HG02884 (cell line): ENCODE measurements around the gene BRAF.
"Not testable (repeated sequence)": the region's sequence is repeated elsewhere in the genome, so short reads cannot be mapped to it uniquely, and the experiment has no call there.

ENCODE experiments used
- ATAC-seq: cut with Tn5 transposase; IDR thresholded peaks from one replicate; pipeline ENCODE4 v1.9.1; 2021; ENCODE audit warnings: mild to moderate bottlenecking, moderate library complexity; ENCODE audit not compliant: unreplicated experiment

BRAF gene

DNA sequence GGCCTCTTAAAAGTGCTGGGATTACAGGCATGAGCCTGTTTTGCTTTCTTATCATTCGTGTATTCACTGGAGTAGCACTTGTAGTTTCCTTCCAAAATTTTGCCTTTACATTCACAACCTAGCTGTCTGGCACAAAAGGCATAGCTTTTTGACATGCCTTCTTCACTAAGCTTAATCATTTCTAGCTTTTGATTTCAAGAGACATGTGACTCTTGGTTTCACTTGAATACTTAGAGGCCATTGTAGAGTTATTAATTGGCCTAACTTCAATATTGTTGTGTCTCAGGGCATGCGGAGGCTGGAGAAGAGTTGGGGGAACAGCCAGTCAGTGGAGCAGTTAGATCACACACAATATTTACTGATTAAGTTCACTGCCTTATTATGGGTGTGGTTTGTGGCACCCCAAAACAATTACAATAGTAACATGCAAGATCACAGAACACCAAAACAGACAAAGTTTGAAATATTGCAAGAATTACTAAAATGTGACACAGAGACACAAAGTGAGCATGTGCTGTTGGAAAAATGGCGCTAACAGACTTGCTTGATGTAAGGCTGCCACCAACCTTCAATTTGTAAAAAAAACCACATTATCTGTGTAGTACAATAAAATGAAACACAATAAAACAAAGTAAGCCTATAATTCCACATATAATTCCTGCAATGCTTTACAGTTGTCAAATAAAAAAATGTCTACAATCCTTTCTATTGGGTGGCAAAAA lies 43.1 kb downstream of the BRAF start:
- ATAC-seq, result peak; percentile 62

DNA sequence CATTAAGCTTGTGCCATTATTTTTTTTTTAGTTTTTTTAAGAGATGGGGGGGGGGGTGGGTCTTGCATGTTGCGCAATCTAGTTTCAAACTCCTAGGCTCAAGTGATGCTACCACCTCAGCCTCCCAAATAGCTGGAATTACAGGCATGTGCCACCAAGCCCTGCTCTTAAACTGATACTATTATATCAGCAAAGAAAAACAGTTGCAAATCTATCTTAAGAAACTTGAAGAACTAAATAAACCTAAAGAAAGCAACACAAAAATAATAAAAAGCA lies 47.5 kb downstream of the BRAF start:
- no peak for ATAC-seq

DNA sequence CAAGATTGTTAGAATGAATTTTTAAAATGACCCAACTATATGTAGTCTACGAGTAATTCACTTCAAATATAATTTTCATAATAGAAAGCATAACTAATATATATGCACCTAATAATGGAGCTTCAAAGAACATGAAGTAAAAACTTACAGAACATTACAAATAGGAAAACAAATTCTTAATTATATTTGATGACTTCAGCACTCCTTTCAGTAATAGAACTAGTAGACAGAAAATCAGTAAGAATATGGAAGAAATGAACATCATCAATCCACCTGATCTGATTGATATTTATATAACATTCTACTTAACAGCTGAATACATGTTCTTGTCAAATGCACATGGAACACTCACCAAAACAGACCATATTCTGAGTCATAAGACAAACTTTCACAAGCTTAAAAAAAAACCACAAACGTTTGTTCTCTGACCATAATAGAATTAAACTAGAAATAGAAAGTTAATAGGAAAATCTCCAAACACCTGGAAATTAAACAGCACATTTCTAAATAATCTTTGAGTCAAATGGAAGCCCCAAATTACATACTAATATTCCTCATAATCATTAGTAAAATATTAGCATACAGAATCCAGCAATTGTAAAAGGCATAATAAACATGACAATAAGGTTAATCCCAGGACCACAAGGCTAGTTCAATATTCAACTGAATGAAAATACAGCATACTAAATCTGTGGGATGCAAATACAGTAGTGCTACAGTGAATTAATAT lies 48.0 kb downstream of the BRAF start:
- ATAC-seq, result peak; percentile 83

DNA sequence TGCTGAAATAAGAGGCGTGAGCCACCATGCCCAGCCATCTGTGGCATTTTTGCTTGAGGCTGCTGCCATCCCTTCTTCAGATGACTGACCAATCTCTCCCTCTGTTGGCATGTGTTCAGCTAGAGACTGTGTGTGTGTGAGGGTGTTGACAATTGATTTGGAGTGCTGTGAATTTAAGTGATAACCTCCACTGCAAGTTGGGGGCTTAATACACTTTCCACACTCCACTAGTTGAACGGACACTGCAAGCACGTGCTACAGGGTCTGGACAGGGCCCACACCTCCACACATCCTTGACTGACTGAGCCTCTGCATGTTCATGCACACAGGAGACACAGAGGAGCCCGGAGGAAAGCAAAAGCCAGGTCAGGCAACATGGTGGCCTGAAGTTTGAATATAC lies 51.3 kb downstream of the BRAF start:
- ATAC-seq, result no peak

DNA sequence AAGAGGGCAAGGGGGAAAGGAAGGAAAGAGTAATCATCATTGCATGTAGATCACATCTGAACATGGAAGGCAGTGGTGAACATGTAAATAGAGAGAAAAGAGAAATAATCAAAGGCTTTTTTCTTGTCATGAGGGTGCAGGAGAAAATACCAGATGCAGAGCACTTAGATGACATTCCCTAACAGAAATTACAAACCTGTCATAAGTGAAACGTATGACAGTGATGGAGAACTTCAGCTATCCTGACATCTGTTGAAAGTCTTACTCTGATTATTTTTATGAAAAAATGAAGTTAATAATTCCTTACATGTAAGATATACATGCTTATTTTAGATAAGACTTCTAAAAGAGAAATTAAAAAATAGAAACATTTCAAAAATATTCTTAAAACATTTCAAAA lies 54.7 kb downstream of the BRAF start:
- no peak for ATAC-seq

DNA sequence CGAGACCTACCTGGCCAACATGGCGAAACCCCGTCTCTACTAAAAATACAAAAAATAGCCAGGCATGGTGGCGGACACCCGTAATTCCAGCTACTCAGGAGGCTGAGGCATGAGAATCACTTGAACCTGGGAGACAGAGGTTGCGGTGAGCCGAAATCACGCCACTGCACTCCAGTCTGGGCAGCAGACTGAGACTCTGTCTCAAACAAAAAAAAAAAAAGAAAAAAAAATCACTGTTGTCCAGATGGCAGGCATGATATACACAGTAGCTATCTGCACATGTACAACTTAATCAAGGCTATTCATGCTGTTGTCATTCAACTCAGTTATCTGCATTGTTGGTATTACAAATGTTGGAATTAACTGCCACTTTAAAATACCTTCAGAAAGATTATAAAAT lies 55.3 kb downstream of the BRAF start:
- no peak for ATAC-seq

DNA sequence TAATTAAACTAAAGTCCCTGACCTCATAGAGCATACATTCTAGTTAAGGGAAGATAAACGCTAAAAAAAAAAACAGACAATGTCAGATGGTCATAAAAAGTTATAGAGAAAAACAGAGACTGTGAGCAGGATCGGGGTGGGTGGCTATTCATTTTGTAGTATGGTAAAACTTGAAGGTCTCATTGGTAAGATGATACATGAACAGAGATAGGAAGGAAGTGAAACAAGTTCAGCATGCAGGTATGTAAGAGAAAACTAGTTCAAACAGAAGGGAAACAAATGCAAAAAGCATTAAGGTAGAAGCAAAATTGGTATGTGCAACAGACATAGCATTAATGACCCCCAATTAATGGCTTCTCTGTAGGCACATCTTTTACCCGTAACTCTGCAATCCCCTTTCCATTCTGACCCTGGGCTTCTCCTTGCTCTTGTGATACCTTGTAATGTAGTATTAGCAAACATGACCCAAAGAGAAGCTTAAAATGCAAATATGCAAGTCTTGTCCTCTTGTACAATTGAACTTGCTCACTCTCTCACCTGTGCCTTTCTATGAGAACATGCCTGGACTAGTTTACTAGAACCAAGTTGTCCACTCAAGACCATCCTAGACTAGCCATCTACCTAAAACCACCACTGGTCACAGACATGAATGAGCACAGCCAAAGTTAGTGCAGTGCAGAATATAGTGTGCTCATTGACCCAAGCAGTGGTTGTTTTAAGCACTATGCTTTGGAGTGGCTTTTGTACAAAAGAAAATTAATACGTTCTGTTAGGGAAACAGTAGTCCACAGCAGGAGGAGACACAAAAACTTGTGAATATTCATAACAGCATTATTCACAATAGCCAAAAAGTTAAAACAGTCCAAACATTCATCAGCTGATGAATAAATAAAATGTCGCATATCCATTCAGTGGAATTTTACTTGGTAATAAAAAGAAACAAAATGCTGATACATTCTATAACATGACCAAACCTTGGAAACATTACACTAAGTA lies 57.0 kb downstream of the BRAF start:
- ATAC-seq, result no peak

DNA sequence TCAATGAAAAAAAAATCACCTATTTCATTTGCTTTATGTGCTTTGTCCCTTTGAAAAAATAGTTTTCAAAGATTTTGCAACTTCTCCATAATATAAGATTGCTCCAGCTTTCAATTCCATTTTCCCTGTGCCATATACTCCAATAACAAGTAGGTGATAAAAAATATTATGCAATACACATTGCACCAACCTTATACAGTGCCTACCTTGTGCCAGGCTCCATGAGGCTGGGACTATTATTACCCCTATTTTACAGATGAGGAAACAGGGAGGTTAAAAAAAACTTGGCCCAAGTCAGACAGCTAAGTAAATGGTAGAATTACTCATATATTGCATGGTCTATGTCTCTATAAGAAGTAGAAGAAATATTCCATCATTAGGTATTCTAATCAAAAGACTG lies 57.8 kb downstream of the BRAF start:
- ATAC-seq, result no peak

DNA sequence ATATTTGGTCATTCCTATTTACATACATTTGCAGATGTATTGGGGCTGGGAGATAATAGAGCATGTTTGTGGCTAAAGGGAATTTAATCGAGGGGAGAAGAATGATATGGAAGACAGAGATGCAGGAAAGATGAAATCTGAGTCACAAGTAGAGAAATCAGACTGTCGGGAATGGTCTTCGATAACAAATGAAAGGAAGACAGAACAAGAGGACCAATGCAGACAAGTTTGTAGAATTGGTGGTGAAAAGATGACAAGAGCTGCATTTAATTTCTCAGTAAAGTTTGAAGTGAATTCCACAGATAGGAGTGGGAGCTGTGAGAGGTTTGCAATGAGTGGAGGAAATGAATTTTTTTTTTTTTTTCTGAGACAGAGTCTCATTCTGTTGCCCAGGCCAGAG lies 60.0 kb downstream of the BRAF start:
- no peak for ATAC-seq

DNA sequence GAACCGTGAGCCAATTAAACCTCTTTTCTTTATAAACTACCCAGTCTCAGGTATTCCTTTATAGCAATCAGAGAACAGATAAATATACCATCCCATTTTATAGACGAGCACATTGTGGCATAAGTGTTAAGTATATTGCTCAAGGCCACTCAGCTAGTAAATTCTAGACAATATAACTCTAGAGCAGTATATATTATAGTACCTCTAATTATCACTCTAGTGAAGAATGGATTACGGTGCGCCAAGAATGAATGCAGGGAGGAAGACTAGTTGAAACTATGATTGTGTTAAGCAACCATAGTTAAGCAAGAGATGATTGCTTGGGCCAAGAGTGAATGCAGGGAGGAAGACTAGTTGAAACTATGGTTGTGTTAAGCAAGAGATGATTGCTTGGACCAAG lies 60.9 kb downstream of the BRAF start:
- ATAC-seq, result no peak

DNA sequence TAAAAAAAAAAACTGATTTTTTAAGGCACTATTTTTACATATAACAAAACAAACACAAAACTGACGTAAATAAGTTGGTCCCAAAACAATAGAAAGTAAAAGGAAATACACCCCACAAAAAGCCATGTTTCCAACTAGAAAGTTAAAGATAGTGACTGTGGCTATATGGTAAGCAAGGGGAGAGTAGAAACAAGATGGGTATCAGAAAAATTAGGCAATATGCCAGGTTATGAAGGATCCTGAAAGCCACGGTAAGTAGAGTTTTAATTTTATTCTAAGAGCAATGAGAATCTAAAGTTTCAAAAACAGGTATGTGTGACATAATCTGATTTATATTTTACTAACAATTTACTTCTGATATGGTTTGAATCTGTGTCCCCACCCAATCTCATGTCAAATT lies 61.5 kb downstream of the BRAF start:
- ATAC-seq, result no peak

DNA sequence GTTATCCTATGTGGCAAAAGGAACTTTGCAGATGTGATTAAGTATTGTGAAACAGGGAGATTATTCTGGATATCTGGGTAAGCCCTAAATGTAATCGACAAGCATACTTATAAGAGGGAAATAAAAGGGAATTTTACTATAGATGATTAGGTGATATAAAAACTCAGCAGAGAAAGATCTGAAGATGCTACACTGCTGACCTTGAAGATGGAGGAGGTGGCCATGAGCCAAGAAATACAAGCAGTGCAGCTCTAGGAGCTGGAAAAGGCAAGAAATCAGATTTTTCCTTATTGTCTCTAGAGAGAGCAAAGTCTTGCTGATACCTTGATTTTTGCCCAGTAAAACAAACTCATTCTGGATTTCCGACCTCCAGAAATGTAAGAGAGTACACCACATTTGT lies 67.7 kb downstream of the BRAF start:
- ATAC-seq, result no peak

DNA sequence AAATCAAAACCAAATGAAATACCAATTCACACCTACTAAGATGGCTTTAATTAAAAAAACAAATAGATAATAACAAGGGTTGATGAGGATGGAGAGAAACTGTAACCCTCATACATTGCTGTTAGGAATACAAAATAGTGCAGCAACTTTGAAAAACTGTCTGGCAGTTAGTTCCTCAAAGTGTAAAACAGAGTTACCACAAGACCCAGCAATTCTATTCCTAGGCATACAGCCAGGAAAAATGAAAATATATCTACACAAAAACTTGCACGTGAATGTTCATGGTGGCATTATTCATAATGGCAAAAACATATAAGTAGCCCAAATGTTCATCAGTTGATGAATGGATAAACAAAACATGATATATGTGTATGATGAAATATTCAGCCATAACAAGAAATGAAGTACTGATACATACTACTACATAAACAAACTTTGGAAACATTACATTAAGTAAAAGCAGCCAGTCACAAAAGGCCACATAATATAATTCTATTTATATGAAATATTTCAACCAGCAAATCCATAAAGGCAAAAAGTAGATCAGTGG lies 83.5 kb downstream of the BRAF start:
- no peak for ATAC-seq

DNA sequence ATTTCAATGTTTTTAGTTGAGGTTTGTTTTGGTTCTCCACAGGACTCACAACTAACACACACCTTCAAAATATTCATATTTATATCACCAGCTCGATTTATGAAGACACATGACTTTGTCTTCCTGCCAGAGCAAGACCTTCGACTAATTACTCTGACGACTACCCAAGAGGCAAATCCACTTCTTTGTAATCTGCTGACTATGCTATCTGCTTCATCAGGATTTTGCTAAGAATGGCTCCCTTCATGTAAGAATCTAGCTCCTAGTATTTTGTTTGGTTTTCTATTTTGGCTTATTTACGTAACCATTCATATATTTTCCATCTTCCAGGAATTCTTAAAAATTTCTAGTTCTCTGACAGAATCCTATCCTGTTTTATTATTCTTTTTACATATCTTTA lies 93.0 kb downstream of the BRAF start:
- no peak for ATAC-seq

DNA sequence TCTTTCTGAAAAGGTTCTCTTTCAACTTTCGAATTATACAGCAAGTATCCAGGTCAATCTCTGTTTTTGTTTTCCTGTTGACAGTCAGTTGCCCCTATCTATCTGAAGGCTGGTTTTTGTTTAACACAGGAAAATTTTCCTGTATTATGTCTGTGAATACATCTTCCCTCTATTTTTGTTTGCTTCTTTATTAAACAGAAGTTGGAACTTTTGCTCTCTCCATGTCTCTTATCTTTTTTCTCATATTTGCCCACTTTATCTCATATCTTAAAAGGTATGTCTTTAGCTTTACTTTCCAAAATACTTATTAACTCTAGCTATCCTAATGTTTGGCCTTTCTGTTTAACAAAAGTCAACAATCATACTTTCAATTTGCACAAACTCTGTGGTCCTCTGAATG lies 95.0 kb downstream of the BRAF start:
- ATAC-seq, result no peak

DNA sequence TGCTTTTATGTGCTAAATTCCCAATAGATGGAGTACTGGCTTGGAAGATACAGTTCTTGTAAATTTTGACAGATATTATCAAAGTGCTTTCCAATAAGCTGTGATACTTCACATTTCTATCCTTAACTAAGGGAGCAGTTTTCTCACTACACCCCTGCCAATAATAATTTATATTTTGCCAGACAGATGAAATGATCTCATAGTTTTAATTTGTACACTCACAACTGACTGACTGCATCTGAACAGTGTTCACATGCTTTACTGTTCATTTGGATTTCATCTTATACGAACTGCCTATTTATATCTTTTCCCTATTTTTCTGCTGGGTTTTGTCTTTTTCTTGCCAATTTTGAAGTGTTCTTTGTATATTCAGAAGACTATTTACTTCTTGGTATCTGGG lies 96.0 kb downstream of the BRAF start:
- ATAC-seq, result no peak

DNA sequence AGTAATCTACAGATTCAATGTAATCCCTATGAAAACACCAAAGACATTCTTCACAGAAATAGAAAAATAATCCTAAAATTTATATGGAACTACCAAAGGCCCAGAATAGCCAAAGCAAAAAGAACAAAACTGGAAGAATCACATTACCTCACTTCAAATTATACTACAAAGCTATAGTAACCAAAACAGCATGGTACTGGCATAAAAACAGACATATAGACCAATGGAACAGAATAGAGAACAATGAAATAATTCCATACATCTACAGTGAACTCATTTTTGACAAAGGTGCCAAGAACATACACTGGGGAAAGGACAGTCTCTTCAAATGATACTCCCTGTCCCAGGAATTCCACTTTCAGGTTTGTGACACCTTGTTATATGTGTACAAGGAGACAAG lies 107.3 kb downstream of the BRAF start:
- not testable (repeated sequence) for ATAC-seq

DNA sequence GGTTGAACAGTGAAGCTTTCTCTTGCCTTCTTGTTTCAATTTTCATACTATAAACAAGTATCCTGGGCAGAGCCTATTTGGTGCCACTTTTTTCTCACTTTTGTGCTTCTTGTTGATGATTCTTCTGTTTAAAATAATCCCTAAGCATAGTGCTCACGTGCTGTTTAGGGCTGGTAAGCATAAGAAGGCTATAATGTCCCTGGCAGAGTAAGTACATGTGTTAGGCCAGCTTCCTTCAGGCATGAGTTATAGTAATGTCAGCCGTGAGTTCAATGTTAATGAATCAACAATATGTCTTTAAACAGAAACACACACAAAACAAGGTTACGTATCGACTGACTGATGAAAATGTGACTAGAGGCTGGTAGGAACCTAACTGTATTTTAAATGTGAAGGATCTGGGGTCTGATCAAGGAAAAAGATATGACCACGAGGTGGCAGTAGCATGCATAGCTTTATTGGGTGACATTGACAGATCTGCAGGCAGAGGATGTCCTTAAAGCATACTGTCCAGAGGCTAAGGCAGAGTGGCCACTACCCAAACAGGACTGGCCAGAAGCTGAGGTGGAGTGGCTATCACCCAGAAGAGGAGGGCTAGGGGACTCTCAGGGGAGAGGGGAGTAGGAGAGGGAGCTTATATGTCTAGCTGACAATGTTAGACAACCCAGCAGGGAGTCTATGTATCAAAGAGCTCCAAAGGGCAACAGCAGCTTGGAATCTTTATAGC lies 113.7 kb downstream of the BRAF start:
- peak; percentile 82 for ATAC-seq

DNA sequence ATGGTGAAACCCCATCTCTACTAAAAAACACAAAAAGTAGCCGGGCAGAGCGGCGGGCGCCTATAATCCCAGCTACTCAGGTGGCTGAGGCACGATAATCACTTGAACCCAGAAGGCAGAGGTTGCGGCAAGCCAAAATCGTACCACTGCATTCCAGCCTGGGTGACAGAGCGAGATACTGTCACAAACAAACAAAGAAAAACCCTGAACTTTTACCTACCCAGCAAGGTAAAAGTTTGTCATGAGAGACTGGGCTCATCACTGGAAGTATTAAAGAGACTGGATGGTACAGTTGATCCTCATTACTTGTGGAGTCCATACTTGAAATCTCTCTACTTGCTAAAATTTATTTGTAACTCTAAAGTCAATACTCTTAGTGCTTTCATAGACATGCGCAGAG lies 114.3 kb downstream of the BRAF start:
- ATAC-seq, result no peak

DNA sequence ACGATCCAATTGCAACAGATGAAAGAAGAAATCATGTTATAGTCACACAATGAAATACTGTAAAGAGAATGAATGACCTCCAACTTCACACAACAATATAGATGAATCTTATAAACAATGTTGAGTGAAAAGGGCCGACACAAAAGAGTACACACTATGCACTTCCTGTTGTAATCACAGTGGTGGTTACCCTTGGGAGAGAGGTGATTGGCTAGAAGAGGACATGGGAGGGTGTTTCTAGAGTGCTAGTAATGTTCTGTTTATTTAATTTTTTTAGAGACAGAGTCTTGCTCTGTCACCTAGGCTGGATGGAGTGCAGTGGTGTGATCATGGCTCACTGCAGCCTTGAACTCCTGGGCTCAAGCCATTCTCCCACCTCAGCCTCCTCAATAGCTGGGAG lies 145.8 kb downstream of the BRAF start:
- no peak for ATAC-seq

DNA sequence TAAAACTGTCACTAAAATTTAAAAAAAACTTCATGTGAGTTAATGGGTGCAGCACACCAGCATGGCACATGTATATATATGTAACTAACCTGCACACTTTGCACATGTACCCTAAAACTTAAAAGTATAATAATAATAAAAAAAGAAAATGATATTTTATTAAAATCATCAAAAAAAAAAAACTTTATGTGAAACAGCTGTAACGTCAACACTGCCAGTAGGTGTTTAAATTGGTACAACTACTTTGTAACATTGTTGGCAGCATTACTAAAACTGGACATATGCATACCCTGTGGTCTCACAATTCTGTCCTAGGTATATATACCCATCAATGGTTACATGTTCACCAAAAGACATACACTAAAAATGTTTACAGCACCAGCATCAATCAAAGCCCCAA lies 146.2 kb downstream of the BRAF start:
- ATAC-seq, result no peak
